B cell (primary cell): Measurements from ENCODE around the gene CALM1. TPM values are rescaled to one million over a fixed set of nuclear protein-coding genes. Genes with fewer than 3 reads are reported as not detected.
"Not testable (repeated sequence)": the region's sequence is repeated elsewhere in the genome, so short reads cannot be mapped to it uniquely, and the experiment has no call there.

Source experiments
- ATAC-seq: fragments of 200-7000 bp; cut with Tn5 transposase; one replicate; pipeline ENCODE4 v1.10.0; 2021; ENCODE audit warnings: low read depth, mild to moderate bottlenecking, moderate number of reproducible peaks, moderate library complexity
- CTCF ChIA-PET: fragments of 350-600 bp; sonication (Branson Sonifier 250); formaldehyde crosslinking; loops from one replicate; lab custom pipeline; 2021; ENCODE audit warnings: antibody characterized with exemption, inconsistent platforms; lab: Charles Lee
- POLR2A ChIA-PET: fragments of 350-600 bp; sonication (Branson Sonifier 250); formaldehyde crosslinking; loops from one replicate; lab custom pipeline; 2021; ENCODE audit warnings: antibody characterized with exemption; lab: Charles Lee
- DNase-seq: peaks from one replicate; pipeline ENCODE4 v3.0.0; 2013
- H2AFZ ChIP-seq: 2 replicates; pipeline ENCODE4 v1.6.1; 2012; ENCODE audit warnings: mild to moderate bottlenecking, low read depth, low read length; ENCODE audit not compliant: insufficient read depth, poor library complexity, severe bottlenecking
- H3K27ac ChIP-seq, 2 donors: 1 replicate in 1 of 2; 2 replicates in 1 of 2; pipeline ENCODE4 v1.5.1; 2012 to 2013; ENCODE audit warnings: low read length in 2 of 2, mild to moderate bottlenecking in 2 of 2, moderate library complexity in 1 of 2
- H3K27me3 ChIP-seq, 4 experiments: fragments of 200-600 bp in 1 of 4; sonication (generic) in 1 of 4; replicated peaks in 1 of 4; 1 replicate in 2 of 4; 2 replicates in 2 of 4; pipeline versions ENCODE4 v1.6.1 to v1.7.0; 2013 to 2016; ENCODE audit warnings: low read length in 3 of 4, mild to moderate bottlenecking in 2 of 4, mixed read lengths in 1 of 4, moderate library complexity in 1 of 4; ENCODE audit not compliant: insufficient read depth in 4 of 4, control insufficient read depth in 3 of 4; ENCODE audit errors: control extremely low read depth in 1 of 4
- H3K36me3 ChIP-seq, 2 experiments: replicated peaks in 1 of 2; 1 replicate in 1 of 2; 2 replicates in 1 of 2; pipeline versions ENCODE4 v1.6.1 to v1.7.1; 2013; ENCODE audit warnings: low read length in 1 of 2; ENCODE audit not compliant: insufficient read depth in 2 of 2, control insufficient read depth in 1 of 2; ENCODE audit errors: control extremely low read depth in 1 of 2, extremely low read depth in 1 of 2
- H3K4me1 ChIP-seq, 2 donors: fragments of 200-600 bp in 1 of 2; sonication (generic) in 1 of 2; 1 replicate in 1 of 2; 2 replicates in 1 of 2; pipeline versions ENCODE4 v1.5.1 to v1.6.1; 2013 to 2017; ENCODE audit warnings: low read length in 2 of 2; ENCODE audit not compliant: control insufficient read depth in 2 of 2, insufficient read depth in 2 of 2
- H3K4me2 ChIP-seq: replicated peaks from 2 replicates; pipeline ENCODE3; 2012; ENCODE audit warnings: mild to moderate bottlenecking, low read depth, low read length; ENCODE audit not compliant: poor library complexity, severe bottlenecking
- H3K4me3 ChIP-seq, 5 experiments: fragments of 200-600 bp in 1 of 5; sonication (generic) in 1 of 5; 1 replicate in 3 of 5; 2 replicates in 2 of 5; pipeline versions ENCODE4 v1.5.1 to v1.7.0; 2011 to 2016; ENCODE audit warnings: low read length in 4 of 5, mild to moderate bottlenecking in 4 of 5, low read depth in 2 of 5, control low read depth in 1 of 5, moderate library complexity in 1 of 5; ENCODE audit not compliant: insufficient read depth in 1 of 5; ENCODE audit errors: control extremely low read depth in 1 of 5, extremely low read depth in 1 of 5
- H3K79me2 ChIP-seq: fragments of 200-600 bp; sonication (generic); one replicate; pipeline ENCODE4 v1.6.0; 2016; ENCODE audit warnings: low read length; ENCODE audit not compliant: control insufficient read depth, insufficient read depth
- H3K9ac ChIP-seq: fragments of 200-600 bp; sonication (generic); 2 replicates; pipeline ENCODE4 v1.6.1; 2017; ENCODE audit warnings: mild to moderate bottlenecking, low read length, moderate library complexity
- H3K9me3 ChIP-seq, 3 donors: one replicate each; pipeline versions ENCODE4 v1.6.1 to v1.7.1; 2013; ENCODE audit warnings: low read length in 2 of 3; ENCODE audit not compliant: control insufficient read depth in 2 of 3, insufficient read depth in 1 of 3; ENCODE audit errors: control extremely low read depth in 1 of 3
- H4K20me1 ChIP-seq: 2 replicates; pipeline ENCODE4 v1.6.0; 2012; ENCODE audit warnings: mild to moderate bottlenecking, low read length; ENCODE audit not compliant: insufficient read depth, control insufficient read depth, poor library complexity, severe bottlenecking
- H3K27ac Mint-ChIP-seq: one replicate; pipeline ENCODE4 v1.8.0; 2021; ENCODE audit warnings: mixed read lengths
- H3K27me3 Mint-ChIP-seq: one replicate; pipeline ENCODE4 v1.8.0; 2021; ENCODE audit warnings: mixed read lengths
- H3K4me1 Mint-ChIP-seq: one replicate; pipeline ENCODE4 v1.8.0; 2021; ENCODE audit warnings: mixed read lengths
- H3K4me3 Mint-ChIP-seq: one replicate; pipeline ENCODE4 v1.8.0; 2021; ENCODE audit warnings: mixed read lengths
- H3K9me3 Mint-ChIP-seq: one replicate; pipeline ENCODE4 v1.8.0; 2022; ENCODE audit warnings: mixed read lengths; ENCODE audit not compliant: insufficient read depth
- EZH2 ChIP-seq: IDR thresholded peaks from 2 replicates; pipeline ENCODE4 v1.6.1; 2012; ENCODE audit warnings: borderline replicate concordance, low read depth, mild to moderate bottlenecking, moderate library complexity, low read length; ENCODE audit not compliant: insufficient read depth, poor library complexity, severe bottlenecking
- WGBS: methylation state at CpG from one replicate; pipeline ENCODE4 v1.1.5; 2013; ENCODE audit warnings: missing lambda C conversion rate; ENCODE audit not compliant: insufficient coverage; 5-methylcytosine and 5-hydroxymethylcytosine counted together
- intact Hi-C: fragments of 100-400 bp; cut with micrococcal nuclease; formaldehyde crosslinking; loops from one replicate; pipeline ENCODE4 v1.10.0; 2022
- polyA plus RNA-seq: library from polyadenylated mRNA; depleted of rRNA; stranded (reverse); fragments of >200 nt; gene quantifications from 2 replicates; pipeline ENCODE4 v1.2.3, GENCODE V29; 2012
- total RNA-seq, 2 donors: library from RNA; stranded (reverse); fragments of 120-200 nt in 1 of 2; gene quantifications; 1 replicate in 1 of 2; 2 replicates in 1 of 2; pipeline versions ENCODE4 v1.2.3 to v1.2.4, GENCODE V29; 2013 to 2022
- TF ChIP-seq, protein P1 (sequence below): fragments of 200-600 bp; IDR thresholded peaks from one replicate; pipeline ENCODE4 v1.8.0; 2022; ENCODE audit warnings: antibody characterized with exemption, mild to moderate bottlenecking

Gene CALM1
- total and polyA plus RNA-seq, 2 donors (not counting 1 experiment from before 2014, with no cell fraction given) = 264 to 267 TPM

DNA sequence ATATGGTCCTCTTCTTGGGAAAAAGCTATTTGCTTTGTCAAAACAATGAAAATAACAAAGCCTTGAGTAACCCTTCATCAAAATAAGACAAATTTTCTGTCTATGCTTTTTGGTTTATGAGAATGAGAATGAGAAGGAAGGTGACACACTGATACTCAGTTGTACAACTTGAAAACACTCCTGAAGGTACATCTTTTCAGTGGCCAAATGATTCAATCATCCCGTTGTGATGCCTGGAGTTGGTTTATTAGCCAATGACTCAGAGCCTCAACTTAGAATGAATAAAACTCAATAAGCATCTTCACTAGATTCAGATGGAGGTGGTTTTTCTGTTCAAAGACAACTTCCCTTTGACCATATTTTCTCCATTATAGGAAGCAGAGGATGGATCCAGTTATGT is 7.8 kb upstream of the CALM1 start:
- peaks cover 5% of the 10 kb centered on the region for H3K27me3 Mint-ChIP-seq
- Histone ChIP-seq H4K20me1 (no peaks in the 10 kb centered on the region), H3K9ac (no peak overlapping the region), H2AFZ (no peak overlapping the region), H3K4me2 (no peak overlapping the region), H3K27me3 (no peaks in the 10 kb centered on the region), H3K4me1 (peaks cover 6 to 7% of the 10 kb centered on the region in 2 donors), H3K27ac (no peak overlapping the region), H3K79me2 (no peaks in the 10 kb centered on the region), H3K36me3 (no peaks in the 10 kb centered on the region), H3K9me3 (no peaks in the 10 kb centered on the region), H3K4me3 (no peak overlapping the region)
- WGBS = no CpG with 5 or more reads among the region's 1 CpG
- ChIA-PET POLR2A (interaction anchor here (0.5 kb wide), 1 partner anchor 17 kb away, joined by 6 read pairs; no protein-coding TSS in a partner anchor), CTCF (interaction anchor here (3.2 kb wide), 1 partner anchor 10 kb away, joined by 12 read pairs; no protein-coding TSS in a partner anchor)
- no peak for ATAC-seq
- H3K4me1 Mint-ChIP-seq = peaks cover 8% of the 10 kb centered on the region
- no peak overlapping the region for H3K27ac Mint-ChIP-seq
- no peaks in the 10 kb centered on the region for H3K9me3 Mint-ChIP-seq
- TF ChIP-seq, protein P1, sequence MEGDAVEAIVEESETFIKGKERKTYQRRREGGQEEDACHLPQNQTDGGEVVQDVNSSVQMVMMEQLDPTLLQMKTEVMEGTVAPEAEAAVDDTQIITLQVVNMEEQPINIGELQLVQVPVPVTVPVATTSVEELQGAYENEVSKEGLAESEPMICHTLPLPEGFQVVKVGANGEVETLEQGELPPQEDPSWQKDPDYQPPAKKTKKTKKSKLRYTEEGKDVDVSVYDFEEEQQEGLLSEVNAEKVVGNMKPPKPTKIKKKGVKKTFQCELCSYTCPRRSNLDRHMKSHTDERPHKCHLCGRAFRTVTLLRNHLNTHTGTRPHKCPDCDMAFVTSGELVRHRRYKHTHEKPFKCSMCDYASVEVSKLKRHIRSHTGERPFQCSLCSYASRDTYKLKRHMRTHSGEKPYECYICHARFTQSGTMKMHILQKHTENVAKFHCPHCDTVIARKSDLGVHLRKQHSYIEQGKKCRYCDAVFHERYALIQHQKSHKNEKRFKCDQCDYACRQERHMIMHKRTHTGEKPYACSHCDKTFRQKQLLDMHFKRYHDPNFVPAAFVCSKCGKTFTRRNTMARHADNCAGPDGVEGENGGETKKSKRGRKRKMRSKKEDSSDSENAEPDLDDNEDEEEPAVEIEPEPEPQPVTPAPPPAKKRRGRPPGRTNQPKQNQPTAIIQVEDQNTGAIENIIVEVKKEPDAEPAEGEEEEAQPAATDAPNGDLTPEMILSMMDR = no peak
- no peak for TF ChIP-seq EZH2
- intact Hi-C loops = loop anchor here (10.0 kb wide), 1 partner anchor 1084 kb away; no protein-coding TSS in a partner anchor
- no peak for DNase-seq
- H3K4me3 Mint-ChIP-seq = no peak overlapping the region

DNA sequence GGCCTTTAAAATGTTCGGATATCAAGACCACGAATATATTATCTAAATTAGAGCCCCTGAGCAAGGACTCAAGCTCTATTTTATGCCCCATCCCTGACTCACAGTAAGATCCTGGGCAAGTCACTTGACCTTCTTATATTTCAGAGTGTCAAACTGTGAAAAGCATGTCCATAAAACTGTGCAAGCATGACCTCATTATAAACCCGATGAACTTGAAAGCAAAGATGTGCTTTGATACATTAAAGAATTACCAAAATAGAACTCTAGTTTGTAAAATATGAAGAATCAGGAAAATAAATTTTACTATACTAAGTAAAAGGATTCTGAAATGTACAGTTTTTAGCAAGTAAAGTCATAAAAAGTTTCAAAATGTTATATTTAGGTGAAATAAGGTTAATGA is 2.9 kb upstream of the CALM1 start:
- no peak overlapping the region for H3K4me3 ChIP-seq
- peaks cover 10% of the 10 kb centered on the region for H3K4me1 Mint-ChIP-seq
- ATAC-seq (no peak), DNase-seq (no peak)
- H3K9me3 Mint-ChIP-seq = no peaks in the 10 kb centered on the region
- no peak overlapping the region for H3K27ac ChIP-seq
- no peak overlapping the region for H2AFZ ChIP-seq
- no peak overlapping the region for H3K9ac ChIP-seq
- H4K20me1 ChIP-seq = peaks cover 17% of the 10 kb centered on the region
- TF ChIP-seq EZH2 = no peak
- TF ChIP-seq, protein P1 = no peak
- H3K27me3 ChIP-seq = no peaks in the 10 kb centered on the region
- no peaks in the 10 kb centered on the region for H3K36me3 ChIP-seq
- H3K4me3 Mint-ChIP-seq = no peak overlapping the region
- 100% methylated on average over 2 of the region's 3 CpGs for WGBS
- H3K79me2 ChIP-seq = peaks cover 12% of the 10 kb centered on the region
- no peaks in the 10 kb centered on the region for H3K9me3 ChIP-seq
- ChIA-PET POLR2A (interaction anchor here (5.2 kb wide), 1 partner anchor 12 kb away, joined by 117 read pairs; no protein-coding TSS in a partner anchor), CTCF (no interaction called here)
- intact Hi-C loops = no loop called here
- no peak overlapping the region for H3K4me2 ChIP-seq
- peaks cover 5% of the 10 kb centered on the region for H3K27me3 Mint-ChIP-seq
- peaks cover 8 to 13% of the 10 kb centered on the region in 2 donors for H3K4me1 ChIP-seq
- no peak overlapping the region for H3K27ac Mint-ChIP-seq

DNA sequence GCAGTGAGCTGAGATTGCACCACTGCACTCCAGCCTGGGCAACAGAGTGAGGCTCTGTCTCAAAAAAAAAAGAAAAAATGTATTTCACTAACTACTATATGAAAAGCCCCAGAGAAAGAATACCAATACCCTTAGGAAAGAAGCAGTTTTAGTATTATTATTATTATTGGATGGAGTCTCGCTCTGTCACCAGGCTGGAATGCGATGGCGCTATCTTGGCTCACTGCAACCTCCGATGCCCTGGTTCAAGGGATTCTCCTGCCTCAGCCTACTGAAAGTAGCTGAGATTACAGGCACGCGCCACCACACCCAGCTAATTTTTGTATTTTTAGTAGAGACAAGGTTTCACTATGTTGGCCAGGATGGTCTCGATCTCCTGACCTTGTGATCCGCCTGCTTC is 2.0 kb upstream of the CALM1 start:
- not testable (repeated sequence) for DNase-seq, H3K27me3 Mint-ChIP-seq, H3K4me2 ChIP-seq, H3K9me3 Mint-ChIP-seq, H3K4me3 Mint-ChIP-seq, H2AFZ ChIP-seq, H3K27ac ChIP-seq, H3K27me3 ChIP-seq, H3K9me3 ChIP-seq, H3K4me3 ChIP-seq, H3K27ac Mint-ChIP-seq, ATAC-seq, H3K36me3 ChIP-seq, H3K9ac ChIP-seq
- H3K79me2 ChIP-seq = peaks cover 20% of the 10 kb centered on the region
- peaks cover 18% of the 10 kb centered on the region for H3K4me1 Mint-ChIP-seq
- H4K20me1 ChIP-seq = peaks cover 24% of the 10 kb centered on the region
- 93% methylated on average over 5 of the region's 8 CpGs for whole genome bisulfite sequencing
- peaks cover 16 to 21% of the 10 kb centered on the region in 2 donors for H3K4me1 ChIP-seq
- ChIA-PET CTCF (interaction anchor here (3.2 kb wide), 1 partner anchor 12 kb away, joined by 28 read pairs; no protein-coding TSS in a partner anchor), POLR2A (interaction anchor here (5.2 kb wide), 1 partner anchor 13 kb away, joined by 117 read pairs; no protein-coding TSS in a partner anchor)
- intact Hi-C loops = loop anchor here (5.0 kb wide), 3 partner anchors 433 to 1713 kb away; partner anchors contain the start of genes ATXN3 and GPR68
